Left colon (tissue), 2 donors: ENCODE measurements around the gene DERL2. TPM values are rescaled to one million over a fixed set of nuclear protein-coding genes. Genes with fewer than 3 reads are reported as not detected.
"Not testable (repeated sequence)": the region's sequence is repeated elsewhere in the genome, so short reads cannot be mapped to it uniquely, and the experiment has no call there.

ENCODE experiments used
- ATAC-seq: fragments of 200-7000 bp; cut with Tn5 transposase; one replicate; pipeline ENCODE4 v1.9.1; 2020; ENCODE audit warnings: mild to moderate bottlenecking, moderate library complexity
- DNase-seq, 2 donors: peaks; one replicate each; pipeline ENCODE4 v3.0.0-alpha.2; 2020
- intact Hi-C, 2 donors: fragments of 100-400 bp; cut with DNase I in 1 of 2; cut with micrococcal nuclease in 1 of 2; formaldehyde crosslinking; loops; one replicate each; pipeline versions ENCODE4 v1.11.2 to v1.14.0; 2022; cut with DNase I, micrococcal nuclease
- total RNA-seq, 2 donors: library from RNA; stranded (reverse); fragmentation: NEBNext Ultra II Directional; extraction: Animal tissue kit (Norgen Biotek cat#: 25700); gene quantifications; one replicate each; pipeline ENCODE4 v1.2.1, GENCODE V29; 2021
- donor health status: DM: no; HTN: no; CAD: no.
- donor health status: DM: yes; HTN: yes; CAD: no.

DERL2 gene
- total RNA-seq, 2 donors from 2014 or later: 40.8 to 57.3 TPM

DNA sequence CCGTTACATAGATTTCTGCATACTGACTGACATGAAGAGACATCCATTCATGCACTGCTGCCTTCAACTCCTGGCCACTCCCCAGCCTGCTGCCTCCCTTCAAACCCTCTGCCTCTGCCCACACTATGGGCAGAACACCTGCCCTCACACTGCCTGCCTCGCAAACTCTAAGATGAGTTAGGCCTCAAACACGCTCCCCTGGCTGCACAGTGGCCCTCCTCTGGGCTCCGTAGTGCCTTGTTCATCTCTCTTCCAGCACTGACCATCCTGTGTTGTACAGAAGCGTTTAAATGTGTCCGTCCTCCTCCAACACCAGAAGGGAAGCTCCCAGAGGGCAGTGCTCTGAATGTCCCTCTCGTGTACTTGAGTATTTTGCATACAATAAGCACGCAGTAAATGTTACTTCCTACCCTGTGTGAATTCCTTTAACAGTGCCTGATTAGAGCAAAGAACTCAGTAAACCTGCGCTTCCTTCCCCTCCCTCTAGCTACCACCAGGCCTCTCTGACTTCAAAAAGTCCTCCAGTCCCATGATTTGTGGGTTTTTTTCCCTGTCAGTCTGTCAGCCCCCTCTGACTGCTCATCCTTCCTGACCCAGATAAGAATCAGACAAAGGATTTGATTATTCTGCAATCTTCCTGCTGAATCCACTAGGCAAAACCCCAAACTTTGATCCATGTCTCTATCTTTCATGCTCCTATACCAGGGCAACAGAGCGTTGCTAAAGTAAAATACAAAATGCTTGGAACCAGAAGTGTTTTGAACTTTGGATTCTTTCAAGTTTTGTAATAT lies 21.1 kb downstream of the DERL2 start:
- DNase-seq: no peak
- intact Hi-C loops: no loop called here
- ATAC-seq: no peak

DNA sequence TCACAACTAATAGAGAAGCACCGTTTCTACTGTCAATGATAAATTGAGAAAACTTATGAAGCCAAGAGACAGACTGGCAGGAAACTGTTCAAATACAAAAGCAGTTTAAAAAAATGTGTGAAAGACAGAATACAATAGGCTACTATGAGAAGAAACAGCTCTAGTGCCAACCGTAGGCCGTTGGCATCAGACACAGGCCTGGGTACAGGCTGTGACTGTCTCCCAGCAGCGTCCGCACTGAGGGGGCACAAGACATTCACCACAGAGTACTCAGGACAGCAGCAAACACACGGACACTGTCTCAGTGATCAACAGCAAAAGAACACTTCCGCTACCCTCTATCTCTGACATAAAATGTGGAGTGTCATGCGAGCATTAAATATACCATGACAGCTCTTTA lies 39.2 kb downstream of the DERL2 start:
- intact Hi-C loops: no loop called here
- ATAC-seq: no peak
- DNase-seq: no peak

DNA sequence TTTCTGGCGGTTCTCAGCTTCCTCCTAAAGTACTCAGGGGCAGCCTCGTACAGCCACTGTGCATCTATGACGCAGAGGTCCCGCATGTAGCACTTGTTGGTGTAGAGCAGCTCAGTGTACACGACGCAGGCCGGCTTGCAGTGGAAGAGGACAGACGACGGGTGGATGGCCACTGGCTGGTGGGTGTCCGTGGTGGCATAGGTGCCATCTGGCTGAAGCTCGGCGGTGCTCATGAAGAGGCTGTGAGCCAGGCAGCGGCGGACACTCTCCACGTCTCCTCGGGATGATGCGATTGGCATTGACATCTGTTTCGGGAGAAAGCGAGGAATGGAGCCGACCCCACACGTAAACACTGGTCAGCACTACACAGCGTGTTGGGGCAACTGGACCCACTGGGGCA lies 41.8 kb downstream of the DERL2 start:
- DNase-seq (no peak), ATAC-seq (no peak)
- intact Hi-C loops: no loop called here

DNA sequence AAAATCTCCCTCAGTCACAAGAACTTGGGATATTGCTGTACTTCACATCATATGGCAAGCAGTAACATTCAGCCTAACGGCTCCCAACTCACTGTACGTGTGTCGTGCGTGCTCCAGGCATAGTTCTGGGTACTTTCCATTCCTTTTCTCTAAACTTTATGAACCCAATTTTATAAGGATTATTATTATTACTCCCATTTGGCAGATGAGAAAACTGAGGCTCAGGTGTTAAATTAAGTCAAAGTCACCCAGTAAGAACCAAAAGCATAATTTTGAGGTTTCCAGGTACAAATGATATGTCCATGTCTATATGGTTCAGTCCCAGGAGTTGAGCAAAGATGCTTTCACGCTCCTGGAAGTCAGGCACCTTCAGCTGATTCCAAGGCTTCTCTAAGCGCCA lies 42.2 kb downstream of the DERL2 start:
- ATAC-seq (no peak), DNase-seq (no peak)
- intact Hi-C loops: no loop called here

DNA sequence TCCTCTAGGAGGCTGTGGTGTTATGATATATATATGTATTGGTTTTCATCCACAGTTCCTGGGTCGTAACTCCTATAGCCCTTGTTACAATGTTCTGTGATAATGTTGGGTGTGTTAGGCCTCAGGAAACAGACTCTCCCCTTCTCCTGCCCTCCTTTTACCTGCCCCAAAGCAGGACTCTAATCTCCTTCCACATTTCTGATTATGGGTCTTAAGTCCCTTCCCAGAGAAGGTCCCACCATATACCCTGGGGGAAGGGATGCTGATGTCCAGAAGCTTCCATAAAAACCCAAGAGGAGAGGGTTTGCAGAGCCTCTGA lies 46.6 kb downstream of the DERL2 start:
- intact Hi-C loops: no loop called here
- DNase-seq (no peak), ATAC-seq (no peak)

DNA sequence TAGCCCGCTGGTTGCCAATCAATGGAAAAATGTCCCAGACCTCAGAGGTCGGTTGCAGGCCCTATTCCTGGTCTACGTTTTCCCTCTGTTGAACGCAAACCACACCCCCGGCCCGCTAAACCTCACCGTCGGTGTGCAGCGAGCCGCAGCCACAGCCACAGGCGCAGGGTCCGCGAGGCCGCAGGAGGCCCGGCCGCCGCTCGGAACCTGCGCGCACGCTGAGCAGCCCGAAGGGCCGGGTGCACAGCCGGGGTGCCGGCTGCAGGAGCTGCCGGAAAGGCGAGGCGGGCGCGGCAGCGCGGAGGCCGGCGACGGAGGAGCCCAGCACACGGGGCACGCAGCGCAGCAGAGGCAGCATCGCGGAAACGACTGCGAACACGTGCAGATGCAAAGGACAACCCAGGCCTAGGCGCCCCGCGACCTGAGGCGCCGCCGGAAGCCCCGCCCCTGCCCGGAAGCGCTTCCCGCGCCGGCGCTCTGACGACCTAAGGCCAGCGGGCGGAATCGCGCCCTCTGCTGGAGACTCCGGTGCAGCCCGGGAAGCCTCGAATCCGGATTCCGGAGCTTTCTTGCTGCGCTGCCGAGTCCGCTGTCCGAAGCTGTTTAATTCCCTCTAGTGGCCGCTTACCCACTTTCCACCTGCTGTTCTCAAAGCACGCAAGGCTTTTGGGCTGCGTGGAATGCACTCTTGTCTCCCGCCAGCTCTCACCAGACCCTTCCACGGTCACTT lies 47.1 kb downstream of the DERL2 start, which contains the start of gene C1QBP:
C1QBP (minus strand) TSS at position 440 of the 730 bp plus-strand sequence; CDS start at position 358, 82 bp downstream.
- DNase-seq (peak; percentile 84 to 95), ATAC-seq (peak; percentile 92)
- intact Hi-C loops: no loop called here

DNA sequence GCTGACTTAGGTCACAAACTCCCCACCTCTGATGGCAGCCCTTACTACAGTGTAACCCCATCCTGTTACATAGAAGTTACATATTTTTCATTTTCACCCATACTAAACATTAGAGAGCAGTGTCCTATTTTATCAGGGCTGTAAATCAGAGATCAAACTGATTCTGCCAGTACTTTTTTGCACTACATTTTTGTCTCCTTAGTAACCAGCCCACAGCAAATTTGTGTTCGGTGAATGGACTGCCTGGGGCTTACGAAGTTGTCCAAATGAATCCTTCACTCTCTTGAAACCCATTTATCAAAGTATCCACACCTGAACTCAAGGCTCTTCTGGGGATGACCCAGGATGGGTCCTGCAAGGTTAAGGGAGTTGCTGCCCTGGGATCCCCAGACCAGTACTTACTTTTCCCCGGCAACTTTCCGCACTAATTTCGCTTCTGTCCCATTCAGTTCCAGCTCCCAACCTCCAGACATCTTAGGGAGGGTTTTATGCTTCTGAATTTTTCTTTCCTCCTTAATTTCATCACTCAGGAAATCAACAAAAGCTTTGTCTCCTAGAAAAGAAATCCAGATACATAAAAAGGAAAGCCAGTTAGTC lies 48.2 kb downstream of the DERL2 start:
- ATAC-seq: no peak
- intact Hi-C loops: no loop called here
- DNase-seq: no peak

DNA sequence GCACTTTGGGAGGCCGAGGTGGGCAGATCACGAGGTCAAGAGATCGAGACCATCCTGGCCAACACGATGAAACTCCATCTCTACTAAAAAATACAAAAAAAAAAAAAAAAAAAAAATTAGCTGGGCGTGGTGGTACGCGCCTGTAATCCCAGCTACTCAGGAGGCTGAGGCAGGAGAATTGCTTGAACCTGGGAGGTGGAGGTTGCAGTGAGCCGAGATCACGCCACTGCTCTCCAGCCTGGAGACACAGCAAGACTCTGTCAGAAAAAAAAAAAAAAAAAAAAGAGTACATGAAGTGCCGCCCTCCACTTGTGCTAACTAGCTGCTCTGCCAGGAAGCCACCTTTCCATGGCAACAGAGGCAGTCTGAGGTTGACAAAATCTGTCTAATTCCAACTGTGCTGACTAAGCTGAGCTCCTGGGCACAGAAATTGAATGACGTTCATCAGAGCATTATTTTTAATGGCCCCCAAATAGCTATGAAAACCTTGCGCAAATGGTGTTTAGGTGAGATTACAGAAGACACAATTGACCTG lies 50.1 kb downstream of the DERL2 start:
- intact Hi-C loops, DNase-seq, ATAC-seq: not testable (repeated sequence)

DNA sequence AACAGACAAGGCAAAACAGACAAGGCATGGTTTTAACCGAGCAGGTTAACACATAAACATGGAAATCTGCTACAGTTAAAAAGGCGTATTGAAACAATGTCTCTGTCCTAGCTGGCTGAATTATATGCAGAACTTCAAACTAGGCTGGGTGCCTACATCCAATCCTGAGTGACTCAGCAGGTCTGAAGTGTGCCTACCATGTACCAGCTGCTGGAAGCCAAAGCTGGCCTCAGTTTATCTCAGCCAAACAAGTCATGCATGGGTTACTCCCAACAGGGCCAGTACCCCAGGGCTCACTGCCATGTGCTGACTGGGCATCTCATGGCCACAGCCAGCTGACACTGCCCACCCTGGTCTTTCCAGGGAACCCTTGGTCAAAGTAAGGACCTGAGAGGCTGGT lies 51.0 kb downstream of the DERL2 start:
- ATAC-seq (no peak), DNase-seq (no peak)
- intact Hi-C loops: no loop called here

DNA sequence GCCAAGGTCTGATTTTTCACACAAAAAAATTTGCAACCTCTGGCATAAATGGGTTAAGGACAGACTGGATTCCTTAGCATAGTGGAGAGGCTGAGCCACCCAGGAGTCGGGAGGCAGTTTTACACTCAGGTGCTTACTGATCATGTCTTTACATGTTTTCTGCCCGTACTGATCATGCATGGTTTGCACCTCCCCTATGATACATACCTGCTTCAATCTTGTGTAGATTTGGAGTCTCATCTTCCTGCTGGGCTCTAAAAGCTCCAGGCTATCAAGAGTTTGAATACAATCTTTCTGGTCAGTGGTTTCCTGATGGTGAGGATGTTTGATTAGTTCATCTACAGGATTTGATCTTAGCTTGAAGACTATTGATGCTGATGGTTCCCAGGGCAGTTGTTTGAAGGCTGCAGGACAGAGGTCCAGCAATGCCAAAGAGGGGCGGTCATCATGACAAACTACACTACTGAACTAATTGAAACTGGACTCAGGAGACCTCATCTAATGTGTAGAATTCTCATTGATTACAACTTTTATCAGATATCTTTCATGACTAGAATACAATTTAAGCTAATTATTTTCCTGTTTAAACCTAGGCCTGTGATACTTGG lies 53.9 kb downstream of the DERL2 start:
- DNase-seq (no peak), ATAC-seq (no peak)
- intact Hi-C loops: no loop called here

DNA sequence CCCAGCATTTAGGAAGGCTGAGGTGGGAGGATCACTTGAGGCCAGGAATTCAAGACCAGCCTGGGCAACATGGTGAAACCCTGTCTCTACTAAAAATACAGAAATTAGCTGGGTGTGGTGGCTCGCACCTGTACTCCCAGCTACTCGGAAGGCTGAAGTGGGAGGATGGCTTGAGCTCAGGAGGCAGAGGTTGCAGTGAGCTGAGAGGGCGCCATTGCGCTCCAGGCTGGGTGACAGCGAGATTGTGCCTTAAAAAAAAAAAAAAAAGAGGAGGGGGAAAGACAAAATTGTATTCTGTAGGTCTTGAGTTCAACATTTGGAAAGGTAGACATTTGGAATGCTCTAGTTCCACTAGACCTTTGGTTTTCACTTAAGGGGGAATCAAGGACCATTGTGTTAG lies 54.7 kb downstream of the DERL2 start:
- ATAC-seq, intact Hi-C loops, DNase-seq: not testable (repeated sequence)

DNA sequence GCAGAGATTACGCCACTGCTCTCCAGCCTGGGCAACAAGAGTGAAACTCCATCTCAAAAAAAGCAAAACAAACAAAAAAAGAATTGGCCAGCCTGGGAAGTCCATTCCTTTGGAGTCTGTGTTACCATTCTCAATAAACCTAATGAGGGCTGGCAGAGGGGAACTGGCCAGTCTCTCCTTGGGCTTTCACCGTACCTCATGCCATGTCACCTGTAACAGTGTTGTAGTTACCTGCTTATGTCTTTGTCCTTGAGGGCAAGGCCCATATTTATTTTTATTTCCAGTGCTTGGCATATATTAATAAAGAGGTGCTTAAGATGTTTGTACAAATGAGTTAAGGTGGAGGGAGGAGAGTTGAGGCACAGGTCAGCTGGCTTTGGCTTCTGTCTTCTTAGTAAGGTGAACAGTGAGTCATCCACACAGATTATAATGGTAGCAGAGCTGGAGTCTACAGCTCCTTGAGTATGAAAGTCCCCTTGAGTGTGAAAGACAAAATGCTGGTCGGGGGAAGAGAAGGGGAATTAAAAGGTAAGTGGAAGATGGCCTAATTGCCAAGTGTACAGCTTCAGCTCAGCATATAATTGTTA lies 55.5 kb downstream of the DERL2 start:
- DNase-seq (no peak), ATAC-seq (no peak)
- intact Hi-C loops: no loop called here

DNA sequence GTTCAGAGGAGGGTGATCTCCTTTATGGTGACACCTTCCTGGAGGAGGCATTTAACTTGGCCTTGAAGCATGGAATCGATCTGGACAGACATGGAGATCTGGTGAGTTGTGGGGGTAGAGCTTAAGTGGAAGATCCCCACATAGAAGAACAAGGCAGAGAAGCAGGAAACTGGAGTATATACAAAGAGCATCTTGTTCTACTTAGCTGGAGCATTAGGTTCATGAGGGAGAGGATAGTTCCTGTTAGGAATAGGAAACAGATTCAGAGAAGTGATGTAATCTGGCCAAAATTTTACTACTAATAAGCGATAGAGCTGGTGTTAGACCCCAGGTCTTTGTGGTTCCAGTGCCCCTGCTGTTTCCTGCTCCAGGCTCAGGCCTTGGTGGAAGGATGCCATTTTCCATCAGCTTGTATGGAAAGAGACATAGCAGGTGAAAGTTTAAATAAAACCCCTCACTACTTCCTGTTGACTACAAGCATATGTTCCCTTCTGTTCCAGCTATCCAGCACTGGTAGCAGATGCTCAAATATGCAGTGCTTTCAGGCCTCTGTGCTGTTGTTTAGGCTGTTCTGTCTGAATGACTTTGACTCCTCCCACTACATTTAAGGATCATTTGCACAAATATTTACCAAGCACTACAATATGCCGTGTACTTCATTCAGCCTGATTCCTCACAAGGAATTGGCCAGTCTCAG lies 56.6 kb downstream of the DERL2 start:
- ATAC-seq: peak; percentile 52
- intact Hi-C loops: no loop called here
- DNase-seq: no peak

DNA sequence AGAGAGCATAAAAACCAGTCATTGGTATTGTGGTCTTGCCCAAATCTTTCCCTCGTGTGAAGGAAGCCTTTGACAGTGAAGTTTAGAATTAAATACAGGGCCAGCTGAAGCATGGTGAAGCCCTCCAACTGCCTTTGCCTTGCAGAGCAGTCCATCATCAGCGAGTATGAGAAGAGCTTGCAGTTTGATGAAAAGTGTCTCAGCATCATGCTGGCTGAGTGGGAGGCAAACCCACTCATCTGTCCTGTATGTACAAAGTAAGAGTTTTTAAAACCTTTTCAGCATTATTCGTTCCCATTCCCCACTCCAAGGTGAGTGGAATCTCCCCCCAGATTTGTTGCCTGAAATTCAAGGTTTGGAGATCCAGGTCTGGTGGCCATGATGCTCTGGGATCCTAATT lies 60.2 kb downstream of the DERL2 start:
- intact Hi-C loops: no loop called here
- ATAC-seq (no peak), DNase-seq (no peak)

DNA sequence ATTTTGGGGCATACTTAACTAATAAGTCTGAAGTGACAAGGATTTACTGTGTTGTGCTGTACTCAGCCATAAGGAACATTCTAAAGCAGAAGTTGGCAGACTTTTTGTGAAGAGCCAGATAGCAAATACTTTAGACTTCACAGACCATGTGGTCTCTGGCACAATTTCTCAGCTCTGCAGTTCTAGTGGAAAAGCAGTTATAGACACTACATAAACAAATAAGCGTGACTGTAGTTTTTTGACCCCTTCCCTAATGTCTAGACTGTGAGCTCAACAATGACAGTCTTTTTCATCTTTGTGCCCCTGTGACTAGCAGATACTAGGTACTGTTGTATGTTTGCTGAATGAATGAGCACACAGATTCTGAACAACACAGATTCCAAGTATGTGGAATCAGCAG lies 61.1 kb downstream of the DERL2 start:
- DNase-seq: no peak
- intact Hi-C loops: no loop called here
- ATAC-seq: no peak

DNA sequence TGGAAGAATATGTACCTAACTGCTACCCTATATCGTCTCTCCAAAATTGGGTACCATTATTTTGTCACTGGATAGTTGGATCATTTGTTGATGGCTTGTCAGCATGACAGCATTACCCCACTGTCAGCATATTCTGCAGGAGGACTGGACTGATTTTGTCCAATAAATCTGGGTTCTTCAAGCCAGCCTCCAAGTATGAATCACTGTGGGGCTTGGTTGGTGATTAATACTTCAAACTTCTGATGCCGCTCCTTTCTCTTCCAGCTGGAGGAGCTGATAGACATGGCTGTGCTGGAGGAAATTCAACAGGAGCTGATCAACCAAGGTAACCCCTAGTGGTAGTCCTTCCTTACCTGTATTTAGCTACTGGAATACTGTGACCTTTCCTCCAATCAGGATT lies 63.5 kb downstream of the DERL2 start:
- no peak for DNase-seq
- ATAC-seq: no peak
- intact Hi-C loops: no loop called here
